Effector memory CD4-positive, alpha-beta T cell (primary cell): ENCODE measurements around the gene ANKRD12.

Source experiments
- DNase-seq, 3 donors: peaks; one replicate each; pipeline ENCODE4 v3.0.0-alpha.2; 2020
- H3K27ac ChIP-seq: 2 replicates; pipeline ENCODE4 v1.7.0; 2013; ENCODE audit warnings: mild to moderate bottlenecking, low read length, moderate library complexity; ENCODE audit not compliant: insufficient read depth, poor library complexity, severe bottlenecking
- H3K27me3 ChIP-seq: replicated peaks from 2 replicates; pipeline ENCODE4 v1.7.0; 2013; ENCODE audit warnings: mild to moderate bottlenecking, low read length; ENCODE audit not compliant: insufficient read depth, control insufficient read depth, poor library complexity, severe bottlenecking
- H3K36me3 ChIP-seq: 2 replicates; pipeline ENCODE4 v1.7.0; 2013; ENCODE audit warnings: mild to moderate bottlenecking, low read length, moderate library complexity; ENCODE audit not compliant: control insufficient read depth, insufficient read depth
- H3K4me1 ChIP-seq: 2 replicates; pipeline ENCODE4 v1.7.0; 2013; ENCODE audit warnings: low read length, mild to moderate bottlenecking; ENCODE audit not compliant: control insufficient read depth, insufficient read depth, poor library complexity, severe bottlenecking
- H3K4me3 ChIP-seq: 2 replicates; pipeline ENCODE4 v1.7.0; 2013; ENCODE audit warnings: low read length, low read depth, mild to moderate bottlenecking; ENCODE audit not compliant: insufficient read depth, poor library complexity, severe bottlenecking
- H3K9me3 ChIP-seq: 2 replicates; pipeline ENCODE4 v1.7.0; 2013; ENCODE audit warnings: mild to moderate bottlenecking, low read length, moderate library complexity; ENCODE audit not compliant: control insufficient read depth

Gene ANKRD12

GRCh38 chr18:9273221-9273620 lies 136.6 kb downstream of the ANKRD12 start:
- H3K27ac ChIP-seq = no peak overlapping the region
- H3K9me3 ChIP-seq = no peaks in the 10 kb centered on the region
- peaks cover 51% of the 10 kb centered on the region for H3K36me3 ChIP-seq
- no peaks in the 10 kb centered on the region for H3K27me3 ChIP-seq
- DNase-seq = no peak
- no peaks in the 10 kb centered on the region for H3K4me1 ChIP-seq
- H3K4me3 ChIP-seq = no peak overlapping the region

- Histone ChIP-seq H3K4me1 (no peaks in the 10 kb centered on the region), H3K4me3 (no peak overlapping the region), H3K9me3 (no peaks in the 10 kb centered on the region), H3K27ac (no peak overlapping the region), H3K27me3 (no peaks in the 10 kb centered on the region), H3K36me3 (peaks cover 76% of the 10 kb centered on the region)
- no peak for DNase-seq
Observed at GRCh38 chr18:9275890-9276289, 139.3 kb downstream of the ANKRD12 start.

GRCh38 chr18:9278028-9278427 lies 141.4 kb downstream of the ANKRD12 start:
- Histone ChIP-seq H3K36me3 (peaks cover 66% of the 10 kb centered on the region), H3K27ac (no peak overlapping the region), H3K27me3 (no peaks in the 10 kb centered on the region), H3K4me3 (no peak overlapping the region), H3K9me3 (no peaks in the 10 kb centered on the region), H3K4me1 (no peaks in the 10 kb centered on the region)
- no peak for DNase-seq

GRCh38 chr18:9280849-9281248 lies 144.3 kb downstream of the ANKRD12 start:
- H3K4me3 ChIP-seq = no peak overlapping the region
- H3K27ac ChIP-seq = no peak overlapping the region
- H3K9me3 ChIP-seq = no peaks in the 10 kb centered on the region
- H3K4me1 ChIP-seq = no peaks in the 10 kb centered on the region
- no peaks in the 10 kb centered on the region for H3K27me3 ChIP-seq
- H3K36me3 ChIP-seq = peaks cover 50% of the 10 kb centered on the region
- DNase-seq = no peak

GRCh38 chr18:9281780-9282179 lies 145.2 kb downstream of the ANKRD12 start:
- Histone ChIP-seq H3K27ac (no peak overlapping the region), H3K4me3 (no peak overlapping the region), H3K27me3 (no peaks in the 10 kb centered on the region), H3K9me3 (no peaks in the 10 kb centered on the region), H3K4me1 (no peaks in the 10 kb centered on the region), H3K36me3 (peaks cover 40% of the 10 kb centered on the region)
- no peak for DNase-seq

GRCh38 chr18:9283791-9284190 lies 147.2 kb downstream of the ANKRD12 start:
- no peak overlapping the region for H3K4me3 ChIP-seq
- H3K36me3 ChIP-seq = peaks cover 25% of the 10 kb centered on the region
- no peaks in the 10 kb centered on the region for H3K9me3 ChIP-seq
- no peak overlapping the region for H3K27ac ChIP-seq
- H3K4me1 ChIP-seq = no peaks in the 10 kb centered on the region
- no peak for DNase-seq
- H3K27me3 ChIP-seq = no peaks in the 10 kb centered on the region

- Histone ChIP-seq H3K27me3 (no peaks in the 10 kb centered on the region), H3K4me1 (no peaks in the 10 kb centered on the region), H3K36me3 (peaks cover 7% of the 10 kb centered on the region), H3K27ac (no peak overlapping the region), H3K4me3 (no peak overlapping the region), H3K9me3 (peaks cover 2% of the 10 kb centered on the region)
- DNase-seq = no peak
Observed at GRCh38 chr18:9285604-9286003, 149.0 kb downstream of the ANKRD12 start.

GRCh38 chr18:9287036-9287435 lies 150.5 kb downstream of the ANKRD12 start:
- DNase-seq = no peak
- Histone ChIP-seq H3K27ac (no peak overlapping the region), H3K4me3 (no peak overlapping the region), H3K27me3 (no peaks in the 10 kb centered on the region), H3K9me3 (peaks cover 3% of the 10 kb centered on the region), H3K4me1 (no peaks in the 10 kb centered on the region), H3K36me3 (no peaks in the 10 kb centered on the region)

- Histone ChIP-seq H3K9me3 (peaks cover 3% of the 10 kb centered on the region), H3K4me3 (no peak overlapping the region), H3K27ac (no peak overlapping the region), H3K27me3 (no peaks in the 10 kb centered on the region), H3K4me1 (no peaks in the 10 kb centered on the region), H3K36me3 (no peaks in the 10 kb centered on the region)
- DNase-seq = no peak
Observed at GRCh38 chr18:9289698-9290097, 153.1 kb downstream of the ANKRD12 start.

- peaks cover 3% of the 10 kb centered on the region for H3K9me3 ChIP-seq
- no peak overlapping the region for H3K27ac ChIP-seq
- no peaks in the 10 kb centered on the region for H3K4me1 ChIP-seq
- DNase-seq = no peak
- H3K4me3 ChIP-seq = no peak overlapping the region
- no peaks in the 10 kb centered on the region for H3K27me3 ChIP-seq
- H3K36me3 ChIP-seq = no peaks in the 10 kb centered on the region
Observed at GRCh38 chr18:9290156-9290555, 153.6 kb downstream of the ANKRD12 start.

GRCh38 chr18:9292047-9292446 lies 155.5 kb downstream of the ANKRD12 start:
- no peaks in the 10 kb centered on the region for H3K36me3 ChIP-seq
- H3K9me3 ChIP-seq = peaks cover 3% of the 10 kb centered on the region
- DNase-seq = no peak
- H3K27me3 ChIP-seq = no peaks in the 10 kb centered on the region
- no peaks in the 10 kb centered on the region for H3K4me1 ChIP-seq
- no peak overlapping the region for H3K4me3 ChIP-seq
- H3K27ac ChIP-seq = no peak overlapping the region
